ENCODE measurements around the gene ZEB2. TPM values are rescaled to one million over a fixed set of nuclear protein-coding genes. Genes with fewer than 3 reads are reported as not detected.

The ZEB2 gene
- polyA plus RNA-seq, 3 donors = 110 to 132 (median 126) TPM

- no peak for DNase-seq
These were observed 45.9 kb downstream of the ZEB2 start for GRCh38 chr2:144474017-144474416.

GRCh38 chr2:144472911-144473310, 47.0 kb downstream of the ZEB2 start:
- no peak for DNase-seq

DNA sequence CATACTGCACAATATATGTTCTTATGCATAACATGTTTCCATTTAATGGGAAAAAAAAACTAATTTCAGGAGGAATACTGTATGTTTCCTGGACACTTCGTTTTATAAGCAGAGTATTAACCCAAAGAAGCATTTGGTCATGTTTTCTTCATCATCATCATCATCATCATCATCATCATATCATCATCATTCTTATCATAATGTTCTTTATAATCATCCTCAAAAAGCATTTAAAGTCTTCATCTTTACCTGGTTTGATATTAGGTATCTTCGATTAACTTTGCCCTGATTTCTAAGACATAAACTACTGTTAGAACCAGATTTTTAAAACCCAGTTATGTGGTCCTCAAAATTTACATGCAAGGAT, 47.9 kb downstream of the ZEB2 start:
- DNase-seq = no peak

GRCh38 chr2:144471305-144472045, 48.4 kb downstream of the ZEB2 start:
- DNase-seq = no peak

GRCh38 chr2:144470816-144471215, 49.1 kb downstream of the ZEB2 start:
- DNase-seq = no peak

GRCh38 chr2:144470334-144470733, 49.6 kb downstream of the ZEB2 start:
- DNase-seq = no peak

DNA sequence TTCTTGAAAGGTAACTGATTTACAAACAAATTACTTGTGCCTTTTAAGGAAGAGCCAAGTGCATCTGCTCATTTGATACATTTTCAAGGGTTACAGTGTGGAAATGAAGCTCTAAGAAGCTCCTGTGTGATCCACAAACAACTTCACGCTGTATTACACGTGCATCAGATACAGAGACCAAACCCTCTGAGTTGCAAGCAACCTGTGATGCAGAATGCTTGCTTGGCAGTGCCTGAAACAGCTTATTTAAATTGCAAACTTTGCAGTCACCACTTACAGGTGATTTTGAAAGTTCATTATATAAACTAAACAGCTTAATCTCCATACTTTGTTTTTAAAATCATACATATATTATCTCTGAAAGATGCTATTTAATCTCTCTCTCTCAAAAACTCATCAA, 50.1 kb downstream of the ZEB2 start:
- no peak for DNase-seq

DNA sequence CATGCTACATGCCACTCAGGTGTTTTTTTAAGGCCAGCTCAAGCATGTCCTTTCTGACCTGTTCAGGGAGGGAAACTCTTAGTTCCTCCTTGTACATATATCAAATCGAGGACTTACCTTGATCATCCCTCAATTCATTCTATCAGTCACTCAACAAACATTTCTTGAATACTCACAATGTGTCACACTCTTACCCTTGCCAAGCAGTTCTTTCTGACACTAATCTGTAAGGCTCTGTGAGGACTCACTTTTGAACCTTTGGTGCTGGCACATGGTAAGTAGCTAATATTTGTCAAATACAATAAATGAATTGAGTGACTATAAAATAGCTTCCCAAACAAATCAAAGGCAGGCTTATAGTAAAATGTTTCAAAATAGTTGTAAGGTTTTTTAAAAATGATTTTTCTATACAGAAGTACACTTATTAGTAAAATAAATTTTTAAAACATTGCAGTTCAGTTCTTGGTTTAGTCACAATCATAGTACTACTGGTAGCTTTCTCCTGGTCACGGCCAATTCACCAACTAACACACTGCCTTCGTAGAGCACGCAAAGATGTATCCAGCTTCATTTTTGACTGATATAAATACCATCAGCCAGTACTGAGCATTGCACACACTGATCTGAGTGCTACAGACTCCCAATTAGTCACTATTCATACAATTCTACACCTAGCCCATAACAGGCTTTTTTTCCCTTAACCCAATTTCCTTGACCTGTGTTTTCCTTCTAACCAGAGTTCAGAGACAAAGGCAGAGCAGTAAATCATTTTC, 50.9 kb downstream of the ZEB2 start:
- DNase-seq = no peak

DNA sequence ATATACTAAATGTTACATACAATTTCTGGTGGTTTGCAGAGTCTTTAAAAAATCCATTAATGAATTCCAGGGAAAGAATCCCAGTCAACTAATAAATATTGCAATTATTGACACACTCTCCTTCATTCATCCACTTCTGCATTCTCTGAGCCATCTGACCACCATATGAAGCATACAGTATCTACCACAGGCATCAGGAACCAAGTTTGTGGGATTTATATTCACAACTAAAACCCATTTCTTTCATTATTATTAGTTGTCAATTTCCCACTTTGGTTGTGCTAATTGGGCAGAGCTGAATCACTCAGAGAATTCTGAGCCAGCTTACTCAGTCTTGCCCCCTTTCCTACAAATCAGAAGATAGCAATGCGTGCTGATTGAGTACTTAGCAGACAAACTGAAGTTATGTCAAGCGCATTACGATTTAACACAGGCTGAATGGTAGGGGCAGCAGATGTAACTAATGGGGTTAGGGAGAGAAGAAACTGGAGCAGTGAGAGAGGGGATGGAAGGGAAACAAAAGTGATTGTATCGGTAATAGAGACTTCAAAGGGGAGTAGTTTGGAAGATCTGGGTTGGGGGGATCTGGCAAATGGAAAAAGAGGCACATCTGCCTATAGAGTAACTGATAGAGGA, 52.3 kb downstream of the ZEB2 start:
- DNase-seq = no peak

DNA sequence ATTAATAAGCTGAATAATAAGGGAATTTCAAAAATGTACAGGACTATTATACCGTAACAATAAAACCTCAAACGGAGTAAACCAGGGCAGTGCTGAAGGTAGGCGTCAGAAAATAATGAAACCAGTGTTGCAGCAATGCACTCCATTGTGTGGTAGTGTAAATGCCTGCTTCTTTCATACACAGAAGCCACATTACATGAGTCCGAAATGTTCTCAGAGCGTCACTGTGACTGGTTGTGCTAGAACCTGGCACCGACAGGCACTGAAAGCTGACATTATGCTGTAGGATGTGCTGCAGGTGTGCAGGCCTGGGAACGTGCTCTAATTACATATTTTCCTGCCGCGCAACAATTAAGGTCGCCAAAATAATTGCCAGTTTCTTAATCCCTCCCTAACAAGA, 53.3 kb downstream of the ZEB2 start:
- DNase-seq = no peak

GRCh38 chr2:144465749-144466148, 54.2 kb downstream of the ZEB2 start:
- DNase-seq = no peak

- no peak for DNase-seq
These were observed 55.2 kb downstream of the ZEB2 start for GRCh38 chr2:144464730-144465129.

GRCh38 chr2:144463266-144463665, 56.7 kb downstream of the ZEB2 start:
- DNase-seq = no peak

GRCh38 chr2:144462266-144462665, 57.7 kb downstream of the ZEB2 start:
- DNase-seq = no peak

DNA sequence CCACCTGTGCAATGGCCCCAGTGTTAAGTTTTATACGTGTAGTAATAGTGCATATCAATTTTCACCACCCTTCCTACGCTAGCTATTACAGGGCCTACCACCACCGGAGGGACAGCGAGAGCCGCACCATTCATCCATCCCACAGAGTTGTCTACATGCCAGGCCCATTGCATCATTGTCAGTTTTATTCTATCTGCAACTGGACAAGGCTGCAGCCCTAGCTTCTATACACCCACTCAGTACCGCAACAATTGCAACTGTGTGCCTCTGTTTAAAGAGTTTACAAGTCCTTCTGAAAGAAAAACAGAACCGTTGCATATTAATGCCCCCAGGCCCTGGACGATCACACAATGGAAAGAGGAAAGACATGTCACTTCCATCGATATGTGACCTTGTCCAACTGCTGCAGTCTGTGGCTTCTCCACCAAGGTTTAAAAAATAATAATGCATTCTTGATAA, 58.6 kb downstream of the ZEB2 start:
- peak; percentile 49 for DNase-seq

GRCh38 chr2:144460727-144461307, 59.1 kb downstream of the ZEB2 start:
- DNase-seq = no peak

DNA sequence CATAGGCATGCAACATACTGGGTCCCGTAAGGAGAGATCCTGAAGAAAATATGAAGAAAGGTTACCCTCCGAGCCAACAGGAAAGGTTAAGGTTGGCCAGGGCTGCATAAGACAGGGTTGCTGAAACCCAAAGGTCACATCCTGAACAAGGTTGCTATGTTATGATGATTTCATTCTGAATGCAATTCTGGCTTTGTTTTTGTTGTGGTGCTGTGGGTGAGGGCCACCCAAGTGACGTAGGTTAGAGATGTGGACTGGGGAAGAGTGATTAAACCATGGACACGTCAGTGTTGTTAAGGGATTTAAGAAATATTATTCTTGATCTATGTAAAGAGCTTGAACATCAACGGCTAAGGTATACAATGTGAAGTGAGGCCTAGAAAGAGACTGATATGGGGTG, 60.0 kb downstream of the ZEB2 start:
- DNase-seq = no peak

- no peak for DNase-seq
These were observed 60.6 kb downstream of the ZEB2 start for GRCh38 chr2:144459286-144459685.

DNA sequence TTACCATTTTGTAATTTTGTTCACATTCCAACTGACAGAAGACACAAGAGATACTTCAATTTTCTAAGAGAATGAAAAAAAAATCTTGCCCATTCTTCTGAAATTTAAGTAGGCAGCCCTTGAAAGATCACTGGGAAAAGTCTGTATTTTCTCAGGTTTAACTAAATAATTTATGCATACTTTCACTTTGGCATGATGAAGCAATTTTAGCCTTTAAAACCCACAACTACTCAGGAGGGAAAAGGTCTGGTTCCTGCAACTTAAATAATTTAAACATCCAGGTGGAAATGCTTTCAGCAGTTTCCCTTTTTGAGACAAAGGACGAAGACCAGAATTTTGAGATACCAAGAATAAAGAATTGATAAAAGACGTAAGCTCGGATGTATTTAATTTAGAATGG, 61.4 kb downstream of the ZEB2 start:
- no peak for DNase-seq

GRCh38 chr2:144456680-144457079, 63.2 kb downstream of the ZEB2 start:
- DNase-seq = no peak

- no peak for DNase-seq
These were observed 63.9 kb downstream of the ZEB2 start for GRCh38 chr2:144455987-144456386.

DNA sequence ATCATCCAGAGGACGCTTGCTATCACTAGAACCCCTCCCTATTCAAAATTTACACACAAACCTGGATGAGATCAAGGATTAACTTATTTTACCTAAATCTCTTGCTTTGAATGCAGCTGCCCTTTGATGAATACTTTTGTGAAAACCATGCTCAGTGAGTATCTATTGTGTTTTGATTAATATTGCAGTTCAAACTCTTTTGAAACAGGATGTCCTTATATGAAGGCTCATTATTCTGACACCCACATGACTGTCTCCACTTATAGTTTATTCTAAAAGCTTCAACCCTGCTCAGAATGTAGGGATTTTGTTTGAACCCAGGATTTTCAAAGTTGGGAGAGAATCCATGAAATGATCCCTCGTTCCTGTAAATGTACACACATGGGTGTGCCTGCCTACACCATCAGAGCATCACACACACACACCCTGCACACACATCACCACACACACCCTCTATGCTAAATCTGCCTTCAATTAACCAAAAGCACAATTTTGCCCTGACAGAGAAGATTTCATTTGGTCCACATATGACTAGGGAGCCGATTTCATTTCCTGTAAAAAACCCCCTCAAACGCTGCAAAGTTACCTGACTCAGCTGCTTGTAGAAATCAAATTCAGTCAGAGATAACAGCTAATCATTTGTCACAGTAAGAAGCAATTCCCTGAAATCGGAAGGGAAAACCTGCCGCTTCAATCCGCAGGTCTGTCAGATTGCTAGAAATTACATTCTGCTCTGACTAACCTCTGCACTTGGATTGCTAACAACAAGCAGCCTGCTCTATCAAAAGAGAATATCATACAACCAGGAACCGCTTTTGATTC, 65.2 kb downstream of the ZEB2 start:
- DNase-seq = no peak

Measured in renal pelvis (tissue), 4 donors.